Mesothelial cell of epicardium (in vitro differentiated cells): ENCODE results near the gene CERS1. TPM values are rescaled to one million over a fixed set of nuclear protein-coding genes. Genes with fewer than 3 reads are reported as not detected.

Experiments used
- DNase-seq, 2 experiments: peaks; one replicate each; pipeline ENCODE4 v3.0.0; 2021; ENCODE audit warnings: low spot score in 2 of 2; ENCODE audit not compliant: unreplicated experiment in 2 of 2
- H3K27ac Mint-ChIP-seq: 2 replicates; pipeline ENCODE4 v1.8.0; 2021; ENCODE audit warnings: mixed read lengths
- H3K27me3 Mint-ChIP-seq: 2 replicates; pipeline ENCODE4 v1.8.0; 2021; ENCODE audit warnings: low read depth, mixed read lengths
- H3K36me3 Mint-ChIP-seq: 2 replicates; pipeline ENCODE4 v1.8.0; 2021; ENCODE audit warnings: mixed read lengths
- H3K4me1 Mint-ChIP-seq: 2 replicates; pipeline ENCODE4 v1.8.0; 2021; ENCODE audit warnings: mixed read lengths
- H3K4me3 Mint-ChIP-seq: 2 replicates; pipeline ENCODE4 v1.8.0; 2021; ENCODE audit warnings: mild to moderate bottlenecking, moderate library complexity, mixed read lengths
- H3K9me3 Mint-ChIP-seq: 2 replicates; pipeline ENCODE4 v1.8.0; 2021; ENCODE audit warnings: mixed read lengths
- CTCF ChIP-seq: fragments of 200-600 bp; sonication (generic); IDR thresholded peaks from one replicate; pipeline ENCODE4 v1.5.0; 2021; ENCODE audit warnings: antibody characterized with exemption; ENCODE audit not compliant: unreplicated experiment
- total RNA-seq: library from RNA; stranded (reverse); gene quantifications from 3 replicates; pipeline ENCODE4 v1.2.1, GENCODE V29; 2021

Gene CERS1
- total RNA-seq, 1 donor from 2014 or later, result 8.5 TPM

- Mint-ChIP-seq H3K9me3 (no peaks in the 10 kb centered on the region), H3K4me3 (no peak overlapping the region)
- DNase-seq, result no peak
Measured at GRCh38 chr19:18931316-18932162, 35.6 kb upstream of the CERS1 start.

GRCh38 chr19:18929311-18929710 is 33.4 kb upstream of the CERS1 start:
- peaks cover 21% of the 10 kb centered on the region for H3K36me3 Mint-ChIP-seq
- no peak overlapping the region for H3K4me3 Mint-ChIP-seq
- no peak for TF ChIP-seq CTCF

More at GRCh38 chr19:18931316-18932162, 35.6 kb upstream of the CERS1 start:
- peaks cover 3% of the 10 kb centered on the region for H3K4me1 Mint-ChIP-seq
- H3K36me3 Mint-ChIP-seq, result peaks cover 12% of the 10 kb centered on the region
- TF ChIP-seq CTCF, result no peak
- H3K27me3 Mint-ChIP-seq, result no peaks in the 10 kb centered on the region
- no peak overlapping the region for H3K27ac Mint-ChIP-seq

GRCh38 chr19:18928018-18928805 is 32.3 kb upstream of the CERS1 start:
- H3K9me3 Mint-ChIP-seq, result no peaks in the 10 kb centered on the region
- no peaks in the 10 kb centered on the region for H3K27me3 Mint-ChIP-seq
- TF ChIP-seq CTCF, result no peak
- no peak overlapping the region for H3K4me3 Mint-ChIP-seq
- peaks cover 20% of the 10 kb centered on the region for H3K36me3 Mint-ChIP-seq
- H3K4me1 Mint-ChIP-seq, result peaks cover 3% of the 10 kb centered on the region
- no peak for DNase-seq
- no peak overlapping the region for H3K27ac Mint-ChIP-seq

More at GRCh38 chr19:18929311-18929710, 33.4 kb upstream of the CERS1 start:
- Mint-ChIP-seq H3K9me3 (no peaks in the 10 kb centered on the region), H3K27ac (no peak overlapping the region), H3K27me3 (no peaks in the 10 kb centered on the region), H3K4me1 (peaks cover 3% of the 10 kb centered on the region)
- no peak for DNase-seq

- Mint-ChIP-seq H3K27ac (no peak overlapping the region), H3K27me3 (no peaks in the 10 kb centered on the region), H3K4me1 (peaks cover 8% of the 10 kb centered on the region), H3K36me3 (peaks cover 19% of the 10 kb centered on the region), H3K9me3 (no peaks in the 10 kb centered on the region), H3K4me3 (no peak overlapping the region)
- DNase-seq, result no peak
- no peak for TF ChIP-seq CTCF
Measured at GRCh38 chr19:18924684-18925213, 28.8 kb upstream of the CERS1 start.

GRCh38 chr19:18922228-18922985 is 26.4 kb upstream of the CERS1 start:
- DNase-seq, result no peak
- no peaks in the 10 kb centered on the region for H3K9me3 Mint-ChIP-seq
- no peak overlapping the region for H3K4me3 Mint-ChIP-seq
- H3K27ac Mint-ChIP-seq, result no peak overlapping the region
- peaks cover 25% of the 10 kb centered on the region for H3K4me1 Mint-ChIP-seq
- H3K36me3 Mint-ChIP-seq, result peaks cover 19% of the 10 kb centered on the region
- no peaks in the 10 kb centered on the region for H3K27me3 Mint-ChIP-seq
- TF ChIP-seq CTCF, result no peak
